ENCODE data around the gene ST3GAL2.

GRCh38 chr16:70478169-70478568 is 39.3 kb upstream of the ST3GAL2 start:
- no peak for TF ChIP-seq FOXP2 (optimal IDR thresholded peaks at IDR 0.05; ENCODE audit: control extremely low read depth, extremely low read length, insufficient read depth)
- no peak for TF ChIP-seq POLR2AphosphoS5 (IDR thresholded peaks at IDR 0.05; ENCODE audit: borderline replicate concordance, low read depth, low read length)

Data from SK-N-MC (cell line).